ENCODE measurements around the gene TECR.

DNA sequence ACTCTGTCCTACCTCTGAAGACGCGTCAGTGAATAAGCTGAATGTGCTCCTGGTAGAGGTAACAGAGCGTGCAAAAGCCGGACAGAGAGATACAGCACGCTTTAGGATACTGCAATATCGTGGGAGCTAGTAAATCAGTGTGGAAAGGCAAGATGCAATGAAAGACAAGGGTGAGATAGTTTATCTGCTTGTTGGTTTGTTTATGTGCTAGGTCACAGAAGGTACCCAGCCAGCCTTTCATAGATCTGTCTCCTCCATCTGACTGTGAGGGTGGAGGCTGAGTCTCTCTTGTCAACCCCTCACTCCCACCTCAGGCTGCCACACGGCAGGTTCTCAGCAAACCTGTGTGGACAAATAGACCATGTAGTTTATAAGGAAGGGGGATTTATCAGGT is 32.6 kb upstream of the TECR start:
- TF ChIP-seq CTCF (IDR thresholded peaks at IDR 0.05 in 8 of 11, conservative IDR thresholded peaks at IDR 0.05 in 3 of 11), result no peak
- no peak for TF ChIP-seq POLR2A (IDR thresholded peaks at IDR 0.05)
